ENCODE measurements around the gene PLEKHG1.

Gene PLEKHG1

GRCh38 chr6:150599199-150600009 lies at the start of gene PLEKHG1:
PLEKHG1 (plus strand) TSS chr6:150599885; CDS start chr6:150733682, 133,797 bp downstream.
- peak; percentile 65 for DNase-seq

DNA sequence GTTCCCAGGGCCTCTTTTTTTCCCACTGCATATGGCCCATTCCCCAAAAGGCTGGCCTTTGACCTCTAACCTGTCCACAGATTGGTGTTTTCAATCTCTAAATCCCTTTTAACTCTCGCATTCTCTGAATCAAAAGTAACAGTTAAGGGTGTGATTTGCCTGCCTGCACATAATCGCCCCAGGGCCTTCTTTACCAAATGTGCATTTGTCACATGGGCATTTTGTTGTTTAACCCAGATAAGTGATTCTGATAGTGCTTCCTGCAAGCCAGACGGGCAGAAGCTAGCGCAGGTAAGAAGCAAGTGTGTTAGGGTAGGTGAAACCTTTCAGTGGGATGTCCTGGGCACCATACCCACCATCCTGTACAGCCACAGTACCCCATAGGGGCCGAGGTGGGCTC lies 49.4 kb upstream of the PLEKHG1 start:
- DNase-seq, result no peak

GRCh38 chr6:150557043-150557599 lies 42.6 kb upstream of the PLEKHG1 start:
- no peak for DNase-seq

DNA sequence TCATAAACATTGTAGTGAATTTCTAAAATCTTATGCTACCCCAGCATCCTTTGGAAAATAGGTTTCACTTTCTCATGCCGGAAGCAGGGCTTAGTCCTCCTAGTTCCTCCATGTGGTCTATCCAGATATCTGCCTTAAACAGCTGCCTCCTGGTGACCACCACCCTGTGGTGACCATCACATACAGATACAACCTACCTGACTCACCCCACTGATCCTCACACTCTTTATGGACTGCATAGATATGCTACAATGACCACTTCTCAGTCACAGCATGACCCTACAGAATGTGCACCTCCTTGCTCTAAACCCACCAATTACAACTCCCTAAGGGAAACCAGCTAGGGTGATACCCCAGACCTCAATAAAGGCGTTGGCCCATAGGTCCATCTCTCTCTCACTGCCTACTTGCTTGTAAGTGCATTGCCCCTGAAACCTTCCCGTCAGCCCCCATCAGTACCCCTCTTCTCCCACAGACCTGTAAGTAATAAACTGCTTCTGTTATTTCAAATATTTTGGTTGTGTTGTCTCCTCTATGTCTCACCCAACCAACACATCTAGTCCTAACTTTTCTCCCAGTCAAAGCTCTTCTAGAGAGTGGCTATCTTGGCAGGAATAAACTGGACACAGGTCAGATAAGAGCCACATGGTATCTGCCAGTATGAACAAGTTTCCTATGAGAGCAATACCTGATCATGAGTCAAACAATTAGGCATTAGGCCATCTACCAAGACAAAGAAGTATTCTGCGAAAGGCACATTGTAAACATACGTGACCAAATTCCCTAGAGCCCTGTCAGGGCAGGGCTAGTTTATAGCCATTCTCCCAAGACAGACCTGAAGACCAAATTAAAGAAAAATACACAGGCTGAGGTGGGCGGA lies 39.4 kb upstream of the PLEKHG1 start:
- DNase-seq, result no peak

DNA sequence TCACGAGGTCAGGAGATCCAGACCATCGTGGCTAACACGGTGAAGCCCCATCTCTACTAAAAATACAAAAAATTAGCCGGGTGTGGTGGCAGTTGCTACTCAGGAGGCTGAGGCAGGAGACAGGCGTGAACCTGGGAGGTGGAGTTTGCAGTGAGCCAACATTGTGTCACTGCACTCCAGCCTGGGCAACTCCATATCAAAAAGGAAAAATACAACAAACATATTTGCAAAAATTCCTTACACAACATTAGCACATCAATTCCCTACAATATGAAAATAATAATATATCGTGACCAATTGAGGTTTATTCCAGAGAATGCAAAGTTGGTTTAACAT lies 38.8 kb upstream of the PLEKHG1 start:
- no peak for DNase-seq

DNA sequence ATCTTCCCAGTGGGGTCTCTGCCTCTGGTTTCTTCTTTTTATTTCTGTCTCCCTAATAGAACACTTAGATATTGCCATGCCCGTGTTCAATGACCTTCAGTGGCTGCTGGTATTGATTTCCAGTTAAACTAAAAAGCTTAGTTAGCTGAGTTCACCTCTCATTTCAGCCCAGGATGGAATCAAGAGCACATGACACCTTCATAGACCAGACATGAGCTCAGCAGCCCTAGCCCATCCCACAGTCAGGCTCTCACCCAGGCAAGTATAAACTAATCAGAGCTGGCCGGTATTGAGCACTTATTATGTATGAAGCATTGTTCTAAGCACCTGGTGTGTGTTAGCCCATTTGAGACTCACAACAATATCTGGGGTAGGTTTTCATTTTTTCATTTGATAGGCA lies 33.7 kb upstream of the PLEKHG1 start:
- DNase-seq, result no peak

DNA sequence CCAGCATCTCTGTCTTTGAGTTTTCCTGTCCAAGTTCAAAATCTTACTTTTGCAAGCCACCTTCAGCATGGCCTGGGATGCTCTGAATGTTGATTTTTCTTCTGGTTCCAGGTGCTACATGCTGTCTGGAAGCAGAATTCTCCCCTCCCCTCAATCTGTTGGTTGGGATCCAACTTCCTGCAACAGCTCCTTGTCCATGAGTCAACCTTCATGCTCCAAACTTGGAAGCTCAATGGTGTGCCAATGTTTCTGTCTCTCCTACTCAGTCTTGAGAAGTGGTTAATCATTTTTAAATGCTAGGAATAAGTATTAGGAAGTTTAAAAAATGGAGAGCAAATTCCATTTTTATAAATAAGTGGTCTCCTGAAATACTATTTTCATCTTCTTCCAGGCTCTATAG lies 33.2 kb upstream of the PLEKHG1 start:
- DNase-seq, result no peak

- no peak for DNase-seq
Observed at GRCh38 chr6:150567380-150567779, 32.3 kb upstream of the PLEKHG1 start.

DNA sequence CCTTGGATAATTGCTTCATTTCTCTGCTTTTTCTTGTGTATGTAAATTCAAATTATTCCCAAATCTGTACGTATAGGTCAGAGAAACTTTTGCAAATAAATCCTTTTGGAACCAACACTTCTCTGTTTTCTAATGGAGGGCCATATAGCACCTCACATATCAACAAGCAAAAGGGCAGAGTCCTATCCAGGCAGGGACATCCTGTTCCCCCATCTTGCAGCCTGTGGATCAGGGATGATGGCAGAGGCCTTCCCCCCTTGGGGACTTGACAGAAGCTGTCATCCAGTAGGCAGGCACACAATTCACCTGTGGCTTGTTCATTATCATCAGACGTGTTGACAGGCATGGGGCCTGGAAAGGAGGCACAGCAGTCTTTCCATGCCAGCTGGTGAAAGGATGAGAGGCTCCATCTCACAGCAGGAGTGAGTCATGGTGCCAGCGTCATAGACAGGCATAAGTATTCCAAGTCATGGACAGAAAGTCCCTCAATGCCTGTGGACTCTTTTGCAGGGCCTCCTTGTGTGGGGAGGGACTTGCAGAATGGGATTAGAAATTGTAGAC lies 31.8 kb upstream of the PLEKHG1 start:
- DNase-seq, result no peak

- DNase-seq, result no peak
Observed at GRCh38 chr6:150568560-150568959, 31.1 kb upstream of the PLEKHG1 start.

- DNase-seq, result no peak
Observed at GRCh38 chr6:150569161-150569560, 30.5 kb upstream of the PLEKHG1 start.

- DNase-seq, result no peak
Observed at GRCh38 chr6:150573041-150573681, 26.5 kb upstream of the PLEKHG1 start.

DNA sequence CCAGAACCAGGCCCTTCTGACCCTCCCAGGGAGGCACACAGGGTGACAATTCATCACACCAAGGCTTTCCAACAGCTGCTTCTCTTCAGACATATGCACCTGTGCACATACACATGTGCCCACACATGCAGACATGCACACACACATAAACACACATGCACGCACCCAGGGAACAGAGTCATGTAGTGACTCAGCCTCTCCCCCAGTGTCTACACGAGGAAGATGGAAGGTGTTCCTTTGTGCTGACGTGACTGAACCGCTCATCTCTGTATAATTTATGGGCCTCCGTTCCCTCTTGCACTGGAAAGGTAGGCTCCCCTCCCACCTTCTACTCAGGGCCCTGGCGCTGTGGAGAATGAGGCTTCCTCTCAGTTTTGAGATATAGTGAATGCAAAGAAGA lies 23.8 kb upstream of the PLEKHG1 start:
- DNase-seq, result no peak

DNA sequence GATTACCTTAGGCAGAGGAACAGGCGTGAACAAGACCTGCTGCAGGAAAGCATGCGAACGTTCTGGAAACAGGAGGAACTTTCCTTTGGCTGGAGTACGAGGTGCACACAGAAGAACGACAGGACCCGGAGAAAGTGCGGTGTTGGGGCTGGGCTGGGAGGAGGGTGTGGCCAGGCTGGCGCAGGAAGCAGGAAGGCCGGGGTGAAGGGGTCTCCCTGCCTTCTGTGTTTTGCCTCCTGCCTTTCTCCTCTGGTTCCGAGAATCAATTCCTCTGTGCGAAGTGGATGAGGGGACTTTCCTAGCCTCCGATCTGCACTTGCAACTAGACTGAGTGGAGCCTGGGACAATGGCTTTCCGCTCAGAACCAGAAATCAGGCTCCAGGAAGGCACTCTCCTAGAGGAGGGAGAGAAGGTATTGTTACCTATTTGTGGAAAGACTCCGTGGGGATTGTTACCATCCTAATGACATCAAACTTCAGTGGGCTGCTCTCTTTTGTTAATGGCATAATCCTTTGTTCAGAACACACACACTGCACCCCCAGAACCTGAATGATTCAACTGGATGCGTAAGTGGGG lies 22.9 kb upstream of the PLEKHG1 start:
- DNase-seq, result no peak

DNA sequence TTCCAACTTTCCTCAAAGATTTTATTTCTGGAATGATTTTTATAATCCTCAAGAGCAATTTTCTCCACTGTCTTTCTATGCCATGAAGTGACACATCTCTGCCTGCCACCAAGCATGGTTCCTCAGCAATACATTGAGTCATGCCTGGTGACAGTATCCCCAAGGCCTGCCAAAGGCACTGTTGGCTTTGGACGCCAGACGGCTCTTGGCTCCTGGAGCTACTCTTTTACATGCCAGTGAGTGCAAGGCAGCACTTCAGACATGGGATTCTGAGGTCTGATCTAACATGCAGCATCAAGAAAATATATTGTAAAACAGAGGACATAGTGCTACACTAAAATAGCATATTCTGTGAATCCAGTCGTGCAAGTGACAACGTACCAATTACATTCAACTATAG lies 20.1 kb upstream of the PLEKHG1 start:
- no peak for DNase-seq

DNA sequence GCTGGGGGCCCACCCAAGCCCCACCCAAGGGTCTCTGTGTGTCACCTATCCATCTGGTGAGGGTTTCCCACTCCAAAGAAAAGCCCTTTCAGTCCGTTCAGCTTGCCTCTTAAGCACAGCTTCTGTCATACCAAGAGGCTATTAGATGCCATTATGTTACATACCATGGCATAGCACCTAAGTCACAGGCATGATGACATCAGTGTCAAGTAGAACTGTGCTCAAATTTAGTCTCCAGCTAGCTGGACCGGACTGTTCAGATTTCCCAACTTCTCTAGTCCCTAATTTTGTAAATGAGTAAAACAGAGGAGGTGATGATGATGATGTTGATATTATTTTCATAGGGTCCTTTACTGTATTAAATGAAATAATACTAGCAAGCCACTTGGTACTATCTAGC lies 19.2 kb upstream of the PLEKHG1 start:
- no peak for DNase-seq

GRCh38 chr6:150584065-150584464 lies 15.6 kb upstream of the PLEKHG1 start:
- no peak for DNase-seq

DNA sequence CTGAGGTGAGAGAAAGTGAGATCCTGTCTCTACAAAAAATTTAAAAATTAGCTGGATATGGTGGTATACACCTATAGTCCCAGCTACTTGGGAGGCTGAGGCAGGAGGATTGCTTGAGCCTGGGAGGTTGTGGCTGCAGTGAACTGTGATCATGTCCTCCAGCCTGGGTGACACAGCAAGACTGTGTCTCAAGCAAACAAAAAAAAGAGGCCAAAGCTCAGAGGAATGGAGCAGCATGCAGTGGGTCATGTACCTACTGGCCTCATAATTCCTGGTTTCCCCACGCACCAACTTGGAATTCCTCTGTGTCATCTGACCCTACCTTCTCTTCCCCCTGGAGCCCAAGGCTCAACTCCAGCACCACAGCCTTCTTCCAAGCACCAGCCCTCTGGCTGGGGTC lies 15.1 kb upstream of the PLEKHG1 start:
- DNase-seq, result no peak

DNA sequence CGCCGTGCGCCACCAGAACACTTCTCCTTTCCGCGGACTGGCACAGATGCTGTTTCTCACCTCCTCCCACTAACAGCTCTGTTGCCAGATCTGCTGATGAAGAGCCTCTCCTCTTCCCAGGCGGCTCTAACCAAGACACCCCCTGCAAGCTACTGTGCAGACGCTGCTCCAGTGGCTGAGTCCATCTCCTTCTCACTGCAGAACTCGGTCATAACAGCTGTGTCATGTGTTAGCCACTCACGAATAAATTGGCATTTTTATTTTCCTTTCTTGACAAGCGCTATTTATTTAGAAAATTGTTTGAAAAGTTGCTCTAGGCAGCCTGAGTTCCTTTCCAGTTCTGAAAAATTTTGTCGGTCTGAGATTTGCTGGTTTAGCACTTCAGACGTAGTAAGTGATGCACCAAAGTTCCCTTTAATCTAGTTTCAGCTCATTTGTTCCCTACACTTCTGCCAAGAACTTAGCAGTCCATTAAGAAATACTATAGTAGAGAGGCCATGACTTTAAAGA lies 12.8 kb upstream of the PLEKHG1 start:
- DNase-seq, result no peak

GRCh38 chr6:150587637-150588036 lies 12.0 kb upstream of the PLEKHG1 start:
- DNase-seq, result no peak

- no peak for DNase-seq
Observed at GRCh38 chr6:150588888-150589499, 10.7 kb upstream of the PLEKHG1 start.

DNA sequence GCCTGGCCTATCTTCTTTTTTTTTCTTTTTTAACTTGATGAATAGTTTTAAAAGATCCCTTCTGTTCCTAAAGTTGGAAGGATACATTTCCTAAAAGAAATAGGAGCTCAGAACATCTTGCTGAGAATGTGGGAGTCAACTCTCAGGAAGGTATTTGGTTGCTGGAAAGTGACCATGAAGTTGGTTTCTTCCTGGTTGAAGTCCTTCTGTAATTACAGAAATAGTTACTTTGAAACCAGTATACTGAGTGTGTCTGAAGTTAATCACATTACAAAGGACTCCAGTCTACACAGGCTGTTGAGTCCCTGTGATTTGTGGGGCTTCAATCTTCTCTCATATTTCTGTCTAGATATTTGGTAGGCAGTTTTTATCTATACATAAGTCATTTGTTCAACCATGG lies 9.8 kb upstream of the PLEKHG1 start:
- DNase-seq, result no peak

All from stimulated activated CD4-positive, alpha-beta T cell treated with anti-CD3 and anti-CD28 coated beads, Interleukin-1b, Interleukin-23, amount 100 ng/mL, for 48 hours (primary cell).